HG02938 (cell line): ENCODE measurements around the gene HOMER1.
"Not testable (repeated sequence)": the region's sequence is repeated elsewhere in the genome, so short reads cannot be mapped to it uniquely, and the experiment has no call there.

Source experiments
- ATAC-seq: cut with Tn5 transposase; IDR thresholded peaks from one replicate; pipeline ENCODE4 v1.9.1; 2021; ENCODE audit warnings: mild to moderate bottlenecking, moderate library complexity; ENCODE audit not compliant: unreplicated experiment

The HOMER1 gene

DNA sequence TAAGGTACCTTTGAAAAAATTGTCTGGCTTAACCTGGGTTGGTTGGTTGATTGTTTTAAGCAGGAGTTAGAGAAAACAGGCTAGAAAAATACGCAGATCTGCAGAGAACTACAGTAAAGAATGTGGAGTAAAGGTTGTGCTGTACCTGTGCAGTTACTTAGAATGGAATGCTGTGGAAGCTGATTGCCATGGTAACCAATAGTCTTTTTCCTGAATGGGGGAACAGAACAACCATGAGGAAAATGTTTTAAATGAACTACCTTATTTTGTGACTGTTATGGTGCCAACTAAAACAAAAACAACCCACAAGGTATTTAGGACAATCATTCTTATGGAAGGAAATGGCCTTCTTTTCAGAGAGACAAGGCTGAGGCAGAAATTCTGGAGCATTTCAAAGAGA, 4.8 kb upstream of the HOMER1 start:
- no peak for ATAC-seq

GRCh38 chr5:79517601-79518000, 3.7 kb upstream of the HOMER1 start:
- no peak for ATAC-seq

- no peak for ATAC-seq
Observed at GRCh38 chr5:79516986-79517385, 3.1 kb upstream of the HOMER1 start.

DNA sequence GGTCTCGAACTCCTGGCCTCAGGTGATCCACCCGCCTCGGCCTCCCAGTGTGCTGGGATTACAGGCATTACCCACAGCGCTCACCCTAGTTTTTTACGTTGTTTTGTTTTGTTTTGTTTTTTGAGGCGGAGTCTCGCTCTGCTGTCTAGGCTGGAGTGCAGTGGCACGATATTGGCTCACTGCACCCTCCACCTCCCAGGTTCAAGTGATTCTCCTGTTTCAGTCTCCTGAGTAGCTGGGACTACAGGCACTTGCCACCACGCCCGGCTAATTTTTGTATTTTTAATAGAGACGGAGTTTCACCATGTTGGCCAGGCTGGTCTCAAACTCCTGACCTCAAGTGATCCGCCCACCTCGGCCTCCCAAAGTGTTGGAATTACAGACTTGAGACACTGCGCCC, 2.4 kb upstream of the HOMER1 start:
- not testable (repeated sequence) for ATAC-seq

- ATAC-seq, result peak; percentile 90
Observed at GRCh38 chr5:79514391-79515105, 614 bp upstream of the HOMER1 start.

- ATAC-seq, result no peak
Observed at GRCh38 chr5:79513308-79513703, 628 bp downstream of the HOMER1 start.

DNA sequence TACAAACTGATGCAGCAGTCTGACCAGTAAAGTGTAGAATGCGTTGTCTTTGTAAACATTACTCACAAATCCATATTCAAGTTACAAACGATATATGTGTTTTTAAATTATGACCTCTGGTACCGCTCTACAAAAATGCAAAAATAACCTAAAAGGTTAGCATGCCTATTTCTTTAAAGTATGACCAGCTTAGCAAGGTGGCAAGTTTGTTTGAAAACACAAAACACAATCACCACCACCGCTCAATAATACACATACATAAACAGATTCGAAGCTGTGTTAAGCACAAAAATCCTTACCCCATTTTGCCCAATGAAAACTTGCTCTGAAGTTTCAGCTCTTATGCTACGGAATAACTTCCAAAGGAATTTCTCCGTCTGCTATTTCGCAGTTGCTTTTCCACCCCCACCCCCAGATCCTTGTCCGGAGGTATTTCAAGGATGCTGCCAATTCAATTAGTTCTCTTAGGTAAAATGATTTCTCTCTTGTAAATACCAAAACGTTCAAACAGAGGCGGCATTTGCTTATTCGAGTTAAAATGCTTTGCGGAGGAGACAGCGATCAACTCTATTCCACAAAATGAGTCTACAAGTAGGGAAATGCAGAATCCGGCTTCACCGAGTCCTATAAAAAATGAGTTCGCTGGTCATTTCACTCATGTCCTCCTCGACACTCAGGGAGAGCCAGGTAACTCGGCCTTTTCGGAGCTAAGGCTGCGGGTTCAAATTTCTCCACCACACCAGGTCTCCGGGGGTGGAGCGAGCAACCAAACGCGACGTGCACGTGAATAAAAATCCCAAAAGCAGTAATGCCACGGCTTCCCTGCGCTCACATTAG, 1.2 kb downstream of the HOMER1 start:
- ATAC-seq, result no peak

GRCh38 chr5:79512049-79512448, 1.9 kb downstream of the HOMER1 start:
- no peak for ATAC-seq

- no peak for ATAC-seq
Observed at GRCh38 chr5:79510638-79511037, 3.3 kb downstream of the HOMER1 start.

DNA sequence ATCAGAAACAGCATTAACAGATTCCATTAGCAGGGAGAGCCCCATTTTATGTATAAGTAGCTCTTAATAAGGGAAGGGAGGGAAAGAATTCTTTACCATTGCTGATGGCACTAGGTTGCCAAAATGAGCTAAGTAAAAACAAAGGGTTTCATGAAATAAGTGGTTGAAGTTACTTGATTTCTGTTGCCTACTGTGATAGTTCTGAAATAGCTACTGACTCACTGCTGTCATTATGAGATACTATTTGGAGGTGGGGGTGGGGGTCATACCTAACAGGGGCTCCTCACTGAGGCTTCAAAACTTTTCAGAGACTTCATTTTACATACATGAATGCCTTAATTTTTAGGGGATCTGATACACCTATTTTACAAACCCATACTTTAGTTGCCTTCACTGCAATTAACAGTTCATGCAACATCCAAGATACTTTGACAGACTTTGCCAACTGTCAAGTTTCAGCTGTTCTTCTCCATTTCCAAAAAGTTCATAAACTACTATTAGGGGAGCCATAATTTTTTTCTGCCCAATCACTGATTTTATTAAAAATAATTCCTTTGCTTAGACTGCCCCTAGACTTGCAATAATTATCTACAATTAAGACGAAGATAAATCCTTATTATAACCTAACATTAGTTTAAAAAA, 4.6 kb downstream of the HOMER1 start:
- ATAC-seq, result no peak

- ATAC-seq, result no peak
Observed at GRCh38 chr5:79508794-79509193, 5.1 kb downstream of the HOMER1 start.

DNA sequence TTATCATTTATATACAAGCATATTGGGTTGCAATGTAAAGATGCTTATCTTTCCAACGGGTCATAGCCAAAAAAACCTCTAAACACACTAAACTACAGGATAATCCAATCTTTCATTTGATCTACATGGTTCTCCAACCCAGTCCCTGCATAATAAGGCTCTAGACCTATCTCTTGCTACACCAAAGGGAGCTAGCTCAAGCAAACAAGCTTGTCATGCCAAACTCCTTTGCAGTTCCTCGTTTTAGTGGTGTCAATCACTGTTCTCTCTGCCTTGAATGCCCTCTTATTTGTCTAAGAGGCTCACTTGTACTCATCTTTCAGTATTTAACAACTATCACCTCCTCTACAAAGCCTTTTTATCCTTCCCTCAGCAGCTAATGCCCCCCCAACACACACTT, 5.6 kb downstream of the HOMER1 start:
- ATAC-seq, result no peak

DNA sequence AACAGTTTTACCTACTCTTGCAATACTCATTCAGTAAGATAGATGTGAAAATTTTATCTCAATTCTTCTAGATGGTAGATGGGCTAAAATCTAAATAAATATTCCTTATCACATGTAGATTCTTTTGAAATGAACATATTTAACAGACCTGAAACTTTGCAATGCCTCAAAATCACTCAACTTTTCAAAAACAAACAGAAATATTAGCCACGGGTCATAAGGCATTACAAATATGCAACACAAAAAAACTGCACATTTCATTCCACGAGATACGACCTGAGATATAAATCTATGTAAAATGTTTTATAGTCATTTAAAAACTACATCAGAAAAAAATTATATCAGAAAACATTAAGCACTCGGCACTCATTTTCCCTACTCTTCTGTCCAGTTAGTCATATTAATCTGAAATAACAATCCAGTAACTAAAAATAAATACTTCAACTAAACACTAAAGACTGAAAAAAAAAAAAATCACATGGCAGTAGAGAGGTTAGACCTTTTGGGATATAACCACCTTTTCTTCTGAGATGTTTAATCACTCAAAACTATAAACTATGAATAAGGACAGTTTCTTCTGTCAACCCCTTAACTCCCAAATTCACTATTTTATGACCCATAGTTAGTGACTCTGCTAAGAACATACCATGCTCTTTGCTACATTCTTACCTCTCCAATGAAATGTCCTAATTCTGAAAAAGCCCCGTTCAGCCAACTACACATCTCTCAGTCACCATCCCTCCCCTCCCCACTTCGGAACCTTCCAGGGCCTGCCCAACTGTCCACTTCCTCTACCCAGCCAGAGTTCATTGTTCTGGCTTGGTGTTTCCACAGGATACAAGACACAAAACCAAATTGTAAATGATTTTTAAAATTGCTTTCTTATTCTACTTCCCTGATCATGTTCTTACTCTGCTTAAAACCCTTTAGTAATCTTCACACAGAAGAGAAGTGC, 6.4 kb downstream of the HOMER1 start:
- no peak for ATAC-seq

GRCh38 chr5:79505138-79505537, 8.8 kb downstream of the HOMER1 start:
- no peak for ATAC-seq

DNA sequence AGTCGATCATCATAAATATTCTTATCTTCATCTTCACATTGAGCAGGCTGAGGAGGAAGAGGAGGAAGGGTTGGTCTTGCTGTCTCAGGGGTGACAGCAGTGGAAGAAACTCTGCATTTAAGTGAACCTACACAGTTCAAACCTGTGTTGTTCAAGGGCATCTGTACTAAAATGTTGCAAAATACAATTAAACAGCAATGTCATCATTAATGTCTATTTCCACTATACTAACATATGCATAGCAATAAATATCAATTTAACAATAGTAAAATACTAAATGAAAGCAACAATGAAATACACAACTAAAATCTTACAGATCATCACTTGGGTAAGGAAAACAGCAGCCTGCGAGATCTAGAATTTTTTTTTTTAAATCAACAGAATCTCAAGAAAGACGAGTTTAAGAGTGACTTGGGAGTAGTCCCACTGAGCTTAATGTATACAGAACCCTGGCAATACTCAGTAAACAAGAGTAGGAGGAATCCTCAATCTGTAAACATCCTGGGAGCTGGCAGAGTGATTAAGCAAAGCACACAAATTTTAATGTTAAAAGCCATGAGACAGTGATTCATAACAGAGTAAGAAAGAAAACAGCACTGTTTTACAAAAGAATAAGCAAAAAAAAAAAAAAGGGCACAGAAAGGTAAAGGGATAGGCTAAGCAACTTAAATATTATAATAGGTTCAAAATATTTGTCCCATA, 10.0 kb downstream of the HOMER1 start:
- ATAC-seq, result no peak

DNA sequence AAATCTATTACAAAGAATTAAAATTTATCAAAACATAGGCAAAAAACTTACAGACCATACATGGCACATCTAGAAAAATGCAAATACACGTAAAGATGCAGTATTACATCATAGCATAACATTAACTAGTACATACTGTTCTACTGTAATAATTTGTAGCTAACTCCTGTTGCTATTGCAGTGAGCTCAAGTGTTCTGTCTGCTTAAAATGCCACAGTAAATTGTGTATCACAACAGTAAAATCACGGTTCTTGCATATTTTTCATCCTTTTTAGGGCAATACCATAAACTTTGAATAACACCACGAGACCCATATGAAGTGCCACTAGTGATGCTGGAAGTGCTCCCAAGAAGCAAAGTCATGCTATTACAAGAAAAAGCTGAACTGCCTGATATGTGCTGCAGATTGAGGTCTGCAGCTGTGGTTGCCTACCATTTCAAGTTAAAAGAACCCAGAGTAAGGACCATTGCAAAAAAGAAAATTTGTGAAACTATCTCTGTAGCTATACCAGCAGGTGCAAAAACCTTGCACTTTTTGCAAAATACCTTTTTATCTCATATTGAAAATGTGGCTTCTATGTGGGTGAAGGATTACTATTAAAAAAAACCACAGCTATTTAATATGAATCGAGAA, 14.2 kb downstream of the HOMER1 start:
- no peak for ATAC-seq

DNA sequence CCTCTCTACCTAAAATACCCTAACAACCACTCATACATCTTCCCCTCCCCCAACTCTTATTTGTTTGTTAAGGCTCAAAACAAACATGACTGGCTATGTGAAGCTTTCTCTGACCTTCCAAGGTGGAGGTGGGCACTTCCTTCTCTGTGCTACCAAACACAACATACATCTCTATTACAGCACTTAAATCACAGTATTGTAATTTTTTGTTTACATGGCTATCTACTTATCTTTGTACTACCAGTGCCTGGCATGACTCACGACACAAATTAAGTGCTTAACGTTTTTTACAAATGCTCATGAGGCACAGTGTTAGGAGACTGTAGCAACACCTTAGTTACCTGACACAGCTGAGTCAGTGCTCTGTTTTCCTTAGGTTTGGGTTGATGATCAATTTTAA, 18.6 kb downstream of the HOMER1 start:
- no peak for ATAC-seq

DNA sequence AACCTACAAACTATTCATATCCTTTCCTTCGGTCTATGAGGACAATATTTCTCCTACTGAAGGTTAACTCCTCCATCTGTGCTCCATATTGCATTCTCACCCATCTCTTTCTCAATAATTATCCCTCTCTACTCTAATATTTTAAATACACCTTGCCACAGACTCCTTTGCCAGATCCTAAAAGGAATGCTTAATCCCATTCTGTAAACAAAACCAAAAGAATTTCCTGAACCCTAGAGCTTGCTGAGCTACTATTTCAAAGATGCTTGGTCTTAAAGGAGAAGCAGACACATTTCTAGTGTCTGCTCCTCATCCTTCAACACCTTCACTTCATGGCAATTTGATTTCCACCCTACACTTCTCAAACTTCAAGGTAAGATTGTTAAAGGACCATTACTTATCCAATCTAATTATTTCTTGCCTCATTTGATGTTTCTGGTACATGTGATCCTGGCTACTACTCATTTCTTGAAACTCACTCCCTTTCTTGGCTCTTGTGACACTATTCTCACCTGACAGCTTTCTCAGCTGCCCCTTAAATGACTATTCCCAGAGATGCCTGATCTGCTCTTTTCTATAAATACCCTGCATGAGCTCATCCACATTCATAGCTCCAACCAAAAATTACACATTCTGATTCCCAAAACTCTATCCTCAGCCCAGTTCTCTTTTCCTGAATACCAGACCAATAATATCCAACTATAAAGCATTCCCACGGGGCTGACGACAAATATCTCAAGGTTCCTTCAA, 20.2 kb downstream of the HOMER1 start:
- ATAC-seq, result no peak
